ENCODE data around the gene UBE3B.
A peak's percentile ranks its signal among the peaks of the same experiment; 100 is the strongest.

UBE3B gene

GRCh38 chr12:109568486-109568885 is 91.1 kb downstream of the UBE3B start:
- no peak for DNase-seq (ENCODE audit: low read depth in 2 of 2, low spot score in 1 of 2)

GRCh38 chr12:109571773-109572505 is 94.5 kb downstream of the UBE3B start:
- DNase-seq (ENCODE audit: low read depth in 2 of 2, low spot score in 1 of 2) = no peak

GRCh38 chr12:109572506-109572845 is 95.0 kb downstream of the UBE3B start:
- DNase-seq (ENCODE audit: low read depth in 2 of 2, low spot score in 1 of 2) = no peak

- peak; percentile 96 to 98 for DNase-seq (ENCODE audit: low read depth in 2 of 2, low spot score in 1 of 2)
These were observed 95.8 kb downstream of the UBE3B start, which contains the start of the genes MMAB and MVK for GRCh38 chr12:109573029-109573913. MMAB (minus strand) TSS chr12:109573504; CDS start chr12:109573480, 24 bp downstream. MVK (plus strand) TSS chr12:109573794; CDS start chr12:109574823, 1,029 bp downstream.

GRCh38 chr12:109573914-109574244 is 96.4 kb downstream of the UBE3B start:
- DNase-seq (ENCODE audit: low read depth in 2 of 2, low spot score in 1 of 2) = no peak

GRCh38 chr12:109575683-109576082 is 98.2 kb downstream of the UBE3B start:
- no peak for DNase-seq (ENCODE audit: low read depth in 2 of 2, low spot score in 1 of 2)

- no peak for DNase-seq (ENCODE audit: low read depth in 2 of 2, low spot score in 1 of 2)
These were observed 99.9 kb downstream of the UBE3B start for GRCh38 chr12:109577311-109577710.

GRCh38 chr12:109578330-109578927 is 101.0 kb downstream of the UBE3B start:
- no peak for DNase-seq (ENCODE audit: low read depth in 2 of 2, low spot score in 1 of 2)

- DNase-seq (ENCODE audit: low read depth in 2 of 2, low spot score in 1 of 2) = no peak
These were observed 102.2 kb downstream of the UBE3B start for GRCh38 chr12:109579639-109580038.

GRCh38 chr12:109580272-109580671 is 102.8 kb downstream of the UBE3B start:
- no peak for DNase-seq (ENCODE audit: low read depth in 2 of 2, low spot score in 1 of 2)

GRCh38 chr12:109580684-109581333 is 103.4 kb downstream of the UBE3B start:
- DNase-seq (ENCODE audit: low read depth in 2 of 2, low spot score in 1 of 2) = no peak

- no peak for DNase-seq (ENCODE audit: low read depth in 2 of 2, low spot score in 1 of 2)
These were observed 103.9 kb downstream of the UBE3B start for GRCh38 chr12:109581334-109581691.

- DNase-seq (ENCODE audit: low read depth in 2 of 2, low spot score in 1 of 2) = no peak
These were observed 104.4 kb downstream of the UBE3B start for GRCh38 chr12:109581856-109582255.

GRCh38 chr12:109582636-109583035 is 105.2 kb downstream of the UBE3B start:
- no peak for DNase-seq (ENCODE audit: low read depth in 2 of 2, low spot score in 1 of 2)

- DNase-seq (ENCODE audit: low read depth in 2 of 2, low spot score in 1 of 2) = no peak
These were observed 106.3 kb downstream of the UBE3B start for GRCh38 chr12:109583733-109584132.

Data from stimulated activated CD8-positive, alpha-beta memory T cell treated with anti-CD3 and anti-CD28 coated beads, Interleukin-4, amount 100 ng/mL, for 4 hours (primary cell).